ENCODE data around the gene AFAP1L1. TPM values are rescaled to one million over a fixed set of nuclear protein-coding genes. Genes with fewer than 3 reads are reported as not detected.

The AFAP1L1 gene
- total and polyA plus RNA-seq, 9 of the 15 experiments (the other 6 are each of a cell fraction or from before 2014, with no cell fraction given), result 0.01 to 0.12 (median 0.03) TPM; not detected in 4

DNA sequence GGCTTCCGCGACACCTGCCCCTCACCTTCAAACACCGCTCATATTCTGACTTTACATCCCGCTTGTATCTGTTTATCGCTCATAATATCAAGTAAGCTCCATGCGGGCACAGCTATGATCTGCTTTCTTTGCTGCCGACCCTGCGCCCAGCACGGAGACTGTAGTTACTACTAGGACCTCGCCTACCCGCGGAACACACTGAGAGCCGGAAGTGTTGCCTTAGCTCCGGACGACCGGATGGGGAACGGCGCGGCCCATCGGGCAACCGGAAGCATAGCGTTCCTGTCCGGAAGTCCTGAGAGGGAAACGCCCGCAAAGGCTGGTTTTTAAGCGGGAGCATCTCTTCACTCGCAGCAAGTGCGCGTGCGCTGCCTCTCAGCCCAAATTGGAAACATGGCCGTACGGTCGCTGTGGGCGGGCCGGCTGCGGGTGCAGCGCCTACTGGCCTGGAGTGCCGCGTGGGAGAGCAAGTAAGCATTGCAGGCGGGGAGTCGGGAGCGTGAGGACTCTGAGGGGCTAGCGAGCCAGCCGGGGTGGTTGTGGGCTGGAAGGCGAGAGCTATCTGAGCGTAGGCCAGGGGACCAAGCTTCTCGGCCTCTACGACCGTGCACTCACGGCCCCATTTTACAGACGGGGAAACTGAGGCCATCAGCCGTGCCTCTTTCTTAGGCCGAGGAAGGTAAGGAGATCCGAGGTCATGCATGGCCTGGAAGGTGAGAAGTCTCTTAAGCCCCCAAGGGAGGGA lies 73.7 kb downstream of the AFAP1L1 start, which contains the start of gene GRPEL2 (continued):
- TF ChIP-seq, protein P1, sequence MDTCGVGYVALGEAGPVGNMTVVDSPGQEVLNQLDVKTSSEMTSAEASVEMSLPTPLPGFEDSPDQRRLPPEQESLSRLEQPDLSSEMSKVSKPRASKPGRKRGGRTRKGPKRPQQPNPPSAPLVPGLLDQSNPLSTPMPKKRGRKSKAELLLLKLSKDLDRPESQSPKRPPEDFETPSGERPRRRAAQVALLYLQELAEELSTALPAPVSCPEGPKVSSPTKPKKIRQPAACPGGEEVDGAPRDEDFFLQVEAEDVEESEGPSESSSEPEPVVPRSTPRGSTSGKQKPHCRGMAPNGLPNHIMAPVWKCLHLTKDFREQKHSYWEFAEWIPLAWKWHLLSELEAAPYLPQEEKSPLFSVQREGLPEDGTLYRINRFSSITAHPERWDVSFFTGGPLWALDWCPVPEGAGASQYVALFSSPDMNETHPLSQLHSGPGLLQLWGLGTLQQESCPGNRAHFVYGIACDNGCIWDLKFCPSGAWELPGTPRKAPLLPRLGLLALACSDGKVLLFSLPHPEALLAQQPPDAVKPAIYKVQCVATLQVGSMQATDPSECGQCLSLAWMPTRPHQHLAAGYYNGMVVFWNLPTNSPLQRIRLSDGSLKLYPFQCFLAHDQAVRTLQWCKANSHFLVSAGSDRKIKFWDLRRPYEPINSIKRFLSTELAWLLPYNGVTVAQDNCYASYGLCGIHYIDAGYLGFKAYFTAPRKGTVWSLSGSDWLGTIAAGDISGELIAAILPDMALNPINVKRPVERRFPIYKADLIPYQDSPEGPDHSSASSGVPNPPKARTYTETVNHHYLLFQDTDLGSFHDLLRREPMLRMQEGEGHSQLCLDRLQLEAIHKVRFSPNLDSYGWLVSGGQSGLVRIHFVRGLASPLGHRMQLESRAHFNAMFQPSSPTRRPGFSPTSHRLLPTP (IDR thresholded peaks at IDR 0.05; ENCODE audit: borderline replicate concordance, extremely low read depth, insufficient read length), result no peak
- TF ChIP-seq MAFG (tag; conservative IDR thresholded peaks at IDR 0.05) (no peak), ELF2 (CRISPR knock-in tag; IDR thresholded peaks at IDR 0.05) (peak; percentile 91), ETV6 (IDR thresholded peaks at IDR 0.05; ENCODE audit: borderline replicate concordance in 1 of 2, low read depth in 2 of 2, low read length in 1 of 2) (peak; percentile 74 to 88; a peak in 3 of 4 replicates), ETV6 (CRISPR knock-in tag; IDR thresholded peaks at IDR 0.05; ENCODE audit: borderline replicate concordance) (peak; percentile 26; the same call in 1 of the 2 replicates), ZNF274 (IDR thresholded peaks at IDR 0.05; ENCODE audit: borderline replicate concordance, low read depth, low read length) (no peak), FOXJ2 (tag; IDR thresholded peaks at IDR 0.05) (no peak), PHTF2 (CRISPR knock-in tag; IDR thresholded peaks at IDR 0.05) (no peak), CEBPG (CRISPR knock-in tag; IDR thresholded peaks at IDR 0.05) (no peak), CEBPG (tag; conservative IDR thresholded peaks at IDR 0.05 in 1 of 2, IDR thresholded peaks at IDR 0.05 in 1 of 2) (no peak), WHSC1 (IDR thresholded peaks at IDR 0.05; ENCODE audit: low read length) (no peak), ZNF780A (CRISPR knock-in tag; IDR thresholded peaks at IDR 0.05) (no peak), NFATC3 (IDR thresholded peaks at IDR 0.05) (peak; percentile 52; the same call in 1 of the 2 replicates), ZC3H8 (IDR thresholded peaks at IDR 0.05) (no peak)
- TF ChIP-seq, protein P2, sequence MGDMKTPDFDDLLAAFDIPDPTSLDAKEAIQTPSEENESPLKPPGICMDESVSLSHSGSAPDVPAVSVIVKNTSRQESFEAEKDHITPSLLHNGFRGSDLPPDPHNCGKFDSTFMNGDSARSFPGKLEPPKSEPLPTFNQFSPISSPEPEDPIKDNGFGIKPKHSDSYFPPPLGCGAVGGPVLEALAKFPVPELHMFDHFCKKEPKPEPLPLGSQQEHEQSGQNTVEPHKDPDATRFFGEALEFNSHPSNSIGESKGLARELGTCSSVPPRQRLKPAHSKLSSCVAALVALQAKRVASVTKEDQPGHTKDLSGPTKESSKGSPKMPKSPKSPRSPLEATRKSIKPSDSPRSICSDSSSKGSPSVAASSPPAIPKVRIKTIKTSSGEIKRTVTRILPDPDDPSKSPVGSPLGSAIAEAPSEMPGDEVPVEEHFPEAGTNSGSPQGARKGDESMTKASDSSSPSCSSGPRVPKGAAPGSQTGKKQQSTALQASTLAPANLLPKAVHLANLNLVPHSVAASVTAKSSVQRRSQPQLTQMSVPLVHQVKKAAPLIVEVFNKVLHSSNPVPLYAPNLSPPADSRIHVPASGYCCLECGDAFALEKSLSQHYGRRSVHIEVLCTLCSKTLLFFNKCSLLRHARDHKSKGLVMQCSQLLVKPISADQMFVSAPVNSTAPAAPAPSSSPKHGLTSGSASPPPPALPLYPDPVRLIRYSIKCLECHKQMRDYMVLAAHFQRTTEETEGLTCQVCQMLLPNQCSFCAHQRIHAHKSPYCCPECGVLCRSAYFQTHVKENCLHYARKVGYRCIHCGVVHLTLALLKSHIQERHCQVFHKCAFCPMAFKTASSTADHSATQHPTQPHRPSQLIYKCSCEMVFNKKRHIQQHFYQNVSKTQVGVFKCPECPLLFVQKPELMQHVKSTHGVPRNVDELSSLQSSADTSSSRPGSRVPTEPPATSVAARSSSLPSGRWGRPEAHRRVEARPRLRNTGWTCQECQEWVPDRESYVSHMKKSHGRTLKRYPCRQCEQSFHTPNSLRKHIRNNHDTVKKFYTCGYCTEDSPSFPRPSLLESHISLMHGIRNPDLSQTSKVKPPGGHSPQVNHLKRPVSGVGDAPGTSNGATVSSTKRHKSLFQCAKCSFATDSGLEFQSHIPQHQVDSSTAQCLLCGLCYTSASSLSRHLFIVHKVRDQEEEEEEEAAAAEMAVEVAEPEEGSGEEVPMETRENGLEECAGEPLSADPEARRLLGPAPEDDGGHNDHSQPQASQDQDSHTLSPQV (IDR thresholded peaks at IDR 0.05), result no peak
- TF ChIP-seq, protein P3, sequence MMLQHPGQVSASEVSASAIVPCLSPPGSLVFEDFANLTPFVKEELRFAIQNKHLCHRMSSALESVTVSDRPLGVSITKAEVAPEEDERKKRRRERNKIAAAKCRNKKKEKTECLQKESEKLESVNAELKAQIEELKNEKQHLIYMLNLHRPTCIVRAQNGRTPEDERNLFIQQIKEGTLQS (IDR thresholded peaks at IDR 0.05), result no peak
- TF ChIP-seq, protein P3 (CRISPR knock-in tag; conservative IDR thresholded peaks at IDR 0.05), result 0 out of 2 replicates have a peak, but pooled peaks have one; percentile 16
- TF ChIP-seq, protein P4, sequence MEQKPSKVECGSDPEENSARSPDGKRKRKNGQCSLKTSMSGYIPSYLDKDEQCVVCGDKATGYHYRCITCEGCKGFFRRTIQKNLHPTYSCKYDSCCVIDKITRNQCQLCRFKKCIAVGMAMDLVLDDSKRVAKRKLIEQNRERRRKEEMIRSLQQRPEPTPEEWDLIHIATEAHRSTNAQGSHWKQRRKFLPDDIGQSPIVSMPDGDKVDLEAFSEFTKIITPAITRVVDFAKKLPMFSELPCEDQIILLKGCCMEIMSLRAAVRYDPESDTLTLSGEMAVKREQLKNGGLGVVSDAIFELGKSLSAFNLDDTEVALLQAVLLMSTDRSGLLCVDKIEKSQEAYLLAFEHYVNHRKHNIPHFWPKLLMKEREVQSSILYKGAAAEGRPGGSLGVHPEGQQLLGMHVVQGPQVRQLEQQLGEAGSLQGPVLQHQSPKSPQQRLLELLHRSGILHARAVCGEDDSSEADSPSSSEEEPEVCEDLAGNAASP (IDR thresholded peaks at IDR 0.05), result no peak

Data from K562 (cell line).